ENCODE data around the gene ZNF324.

GRCh38 chr19:58513213-58513693 lies 46.4 kb downstream of the ZNF324 start:
- TF ChIP-seq CTCF (conservative IDR thresholded peaks at IDR 0.05; ENCODE audit: low read length) (no peak), EZH2phosphoT487 (IDR thresholded peaks at IDR 0.05; ENCODE audit: borderline replicate concordance, low read depth, low read length) (no peak)
